ENCODE results near the gene MOB1A.

Gene MOB1A

GRCh38 chr2:74103763-74104162 is 74.9 kb downstream of the MOB1A start:
- no peak for DNase-seq (ENCODE audit: low spot score)
